HCT116 (cell line): ENCODE results near the gene RPTOR. TPM values are rescaled to one million over a fixed set of nuclear protein-coding genes. Genes with fewer than 3 reads are reported as not detected.

ENCODE experiments used
- ATAC-seq: fragments of 200-7000 bp; cut with Tn5 transposase; 2 replicates; pipeline ENCODE4 v1.9.1; 2020; ENCODE audit warnings: mild to moderate bottlenecking, moderate library complexity
- BruUV-seq: library from RNA; stranded (reverse); fragments of 400-500 nt; replicated peaks from 2 replicates; lab custom pipeline; 2021; lab: Mats Ljungman, UMichigan
- CTCF ChIA-PET: fragments of 300-600 bp; sonication (Branson Sonifier 250); formaldehyde crosslinking; loops from one replicate; lab custom pipeline; 2021; ENCODE audit warnings: antibody characterized with exemption; lab: Charles Lee
- POLR2A ChIA-PET: fragments of 300-600, 350-600 bp; sonication (Branson Sonifier 250); formaldehyde crosslinking; loops from one replicate; lab custom pipeline; 2021; ENCODE audit warnings: antibody characterized with exemption; lab: Charles Lee
- RAD21 ChIA-PET, 2 experiments: fragments of 300-600 bp; sonication (Branson Sonifier 250); formaldehyde crosslinking; loops; one replicate each; lab custom pipeline; 2023; ENCODE audit warnings: low total read pairs in 2 of 2; ENCODE audit not compliant: uncharacterized antibody in 2 of 2, unreplicated experiment in 2 of 2, low non-redundant PET in 1 of 2; lab: Charles Lee
- DNase-seq: peaks from one replicate; pipeline ENCODE4 v3.0.0-alpha.2; 2010; ENCODE audit warnings: low read depth, low spot score
- H2AFZ ChIP-seq: fragments of 200-600 bp; shearing (Covaris generic), sonication (generic); 2 replicates; pipeline ENCODE4 v1.6.1; 2017; ENCODE audit warnings: low read depth, mixed run types, mixed read lengths, antibody characterized with exemption, low read length; ENCODE audit not compliant: poor library complexity, severe bottlenecking
- H3K27ac ChIP-seq: 2 replicates; pipeline ENCODE4 v1.5.1; 2012; ENCODE audit warnings: low read depth, low read length
- H3K27me3 ChIP-seq: fragments of 200-600 bp; sonication (generic); 2 replicates; pipeline ENCODE4 v1.6.1; 2016; ENCODE audit warnings: mixed run types, low read length, mixed read lengths; ENCODE audit not compliant: insufficient read depth
- H3K36me3 ChIP-seq, 2 experiments: fragments of 200-500 bp in 1 of 2; fragments of 200-600 bp in 1 of 2; sonication (Bioruptor generic) in 1 of 2; sonication (generic) in 1 of 2; 2 replicates each; pipeline versions ENCODE4 v1.5.1 to v1.6.1; 2014 to 2016; ENCODE audit warnings: low read length in 2 of 2, inconsistent platforms in 1 of 2, mixed read lengths in 1 of 2, mixed run types in 1 of 2; ENCODE audit not compliant: insufficient read depth in 2 of 2, control insufficient read depth in 1 of 2
- H3K4me1 ChIP-seq, 2 experiments: fragments of 200-600 bp in 1 of 2; sonication (generic) in 1 of 2; 2 replicates each; pipeline versions ENCODE4 v1.5.1 to v1.6.1; 2012 to 2017; ENCODE audit warnings: low read length in 2 of 2, inconsistent platforms in 1 of 2, mild to moderate bottlenecking in 1 of 2, mixed read lengths in 1 of 2, mixed run types in 1 of 2, moderate library complexity in 1 of 2; ENCODE audit not compliant: insufficient read depth in 2 of 2, control insufficient read depth in 1 of 2
- H3K4me2 ChIP-seq: fragments of 200-600 bp; sonication (generic); 2 replicates; pipeline ENCODE4 v1.6.1; 2017; ENCODE audit warnings: mixed run types, low read length, mixed read lengths
- H3K4me3 ChIP-seq, 2 experiments: fragments of 200-600 bp in 1 of 2; sonication (generic) in 1 of 2; replicated peaks in 1 of 2; 2 replicates each; pipeline ENCODE4 v1.5.1; 2011 to 2016; ENCODE audit warnings: low read length in 2 of 2, control low read depth in 1 of 2, low read depth in 1 of 2, mild to moderate bottlenecking in 1 of 2, mixed read lengths in 1 of 2, mixed run types in 1 of 2
- H3K79me2 ChIP-seq: fragments of 200-600 bp; sonication (generic); 2 replicates; pipeline ENCODE4 v1.6.1; 2017; ENCODE audit warnings: mild to moderate bottlenecking, mixed run types, low read length, moderate library complexity, mixed read lengths; ENCODE audit not compliant: insufficient read depth
- H3K9ac ChIP-seq: fragments of 200-600 bp; sonication (generic); 2 replicates; pipeline ENCODE4 v1.6.1; 2016; ENCODE audit warnings: low read length, mixed read lengths
- H3K9me2 ChIP-seq: fragments of 200-600 bp; sonication (generic), shearing (Covaris generic); 2 replicates; pipeline ENCODE4 v1.6.1; 2017; ENCODE audit warnings: mixed run types, mild to moderate bottlenecking, moderate library complexity; ENCODE audit not compliant: insufficient read depth
- H3K9me3 ChIP-seq, 2 experiments: fragments of 200-500 bp in 1 of 2; fragments of 200-600 bp in 1 of 2; sonication (Bioruptor generic) in 1 of 2; sonication (generic) in 1 of 2; 2 replicates each; pipeline ENCODE4 v1.6.1; 2014 to 2017; ENCODE audit warnings: low read length in 2 of 2, mixed read lengths in 2 of 2, inconsistent platforms in 1 of 2, low read depth in 1 of 2, mild to moderate bottlenecking in 1 of 2, mixed run types in 1 of 2, moderate library complexity in 1 of 2; ENCODE audit not compliant: control insufficient read depth in 1 of 2, insufficient read depth in 1 of 2
- H4K20me1 ChIP-seq: fragments of 200-600 bp; sonication (generic), shearing (Covaris generic); 2 replicates; pipeline ENCODE4 v1.6.1; 2017; ENCODE audit warnings: mixed run types, mild to moderate bottlenecking, moderate library complexity; ENCODE audit not compliant: insufficient read depth
- ATF3 ChIP-seq: IDR thresholded peaks from 2 replicates; pipeline ENCODE4 v1.6.1; 2012
- CEBPB ChIP-seq: IDR thresholded peaks from 2 replicates; pipeline ENCODE4 v1.6.1; 2012; ENCODE audit warnings: low read depth
- EGR1 ChIP-seq: IDR thresholded peaks from 2 replicates; pipeline ENCODE4 v1.6.1; 2012; ENCODE audit warnings: low read depth
- ELF1 ChIP-seq: IDR thresholded peaks from 2 replicates; pipeline ENCODE4 v1.6.1; 2012; ENCODE audit warnings: low read depth, borderline replicate concordance
- EZH2 ChIP-seq: fragments of 200-600 bp; sonication (generic); IDR thresholded peaks from 2 replicates; pipeline ENCODE4 v1.6.1; 2017; ENCODE audit warnings: antibody characterized with exemption, mixed run types
- MAX ChIP-seq: IDR thresholded peaks from 2 replicates; pipeline ENCODE4 v1.6.1; 2012
- POLR2AphosphoS5 ChIP-seq: IDR thresholded peaks from 2 replicates; pipeline ENCODE4 v1.6.1; 2011; ENCODE audit warnings: mild to moderate bottlenecking, low read depth, low read length, moderate library complexity
- SIN3A ChIP-seq: IDR thresholded peaks from 2 replicates; pipeline ENCODE4 v1.6.1; 2012; ENCODE audit warnings: low read depth
- SP1 ChIP-seq: IDR thresholded peaks from 2 replicates; pipeline ENCODE4 v1.6.1; 2012; ENCODE audit warnings: low read depth
- SRF ChIP-seq: IDR thresholded peaks from 2 replicates; pipeline ENCODE4 v1.6.1; 2012; ENCODE audit warnings: low read depth
- TCF7L2 ChIP-seq: IDR thresholded peaks from 2 replicates; pipeline ENCODE4 v1.7.0; 2011; ENCODE audit warnings: borderline replicate concordance, inconsistent platforms; ENCODE audit not compliant: insufficient read depth, insufficient read length; ENCODE audit errors: extremely low read depth
- YY1 ChIP-seq: IDR thresholded peaks from 2 replicates; pipeline ENCODE4 v1.6.1; 2011; ENCODE audit warnings: low read length, low read depth, moderate library complexity, mild to moderate bottlenecking; ENCODE audit not compliant: insufficient replicate concordance; ENCODE audit errors: extremely low read depth
- ZFX ChIP-seq: fragments of 450-650 bp; IDR thresholded peaks from 2 replicates; pipeline ENCODE4 v1.6.1; 2017
- ZNF274 ChIP-seq: fragments of 200-500 bp; sonication (Bioruptor generic); IDR thresholded peaks from 2 replicates; pipeline ENCODE4 v1.6.1; 2014; ENCODE audit warnings: mild to moderate bottlenecking, low read depth, low read length, inconsistent platforms
- intact Hi-C: fragments of 100-400 bp; cut with micrococcal nuclease; formaldehyde crosslinking; loops from 2 replicates; pipeline ENCODE4 v1.10.0; 2022
- total RNA-seq: library from RNA; stranded (reverse); gene quantifications from one replicate; pipeline ENCODE4 v1.2.1, GENCODE V29; 2021; ENCODE audit not compliant: unreplicated experiment
- TF ChIP-seq, protein P1 (sequence below): IDR thresholded peaks from 2 replicates; pipeline ENCODE4 v1.6.1; 2012; ENCODE audit warnings: low read depth
- TF ChIP-seq, protein P2 (sequence below), 3 experiments: fragments of 200-600 bp in 1 of 3; sonication (generic) in 1 of 3; IDR thresholded peaks in 2 of 3; conservative IDR thresholded peaks in 1 of 3; 2 replicates each; pipeline ENCODE4 v1.5.1; 2012 to 2017; ENCODE audit warnings: low read depth in 2 of 3, low read length in 2 of 3, antibody characterized with exemption in 1 of 3, borderline replicate concordance in 1 of 3, control low read depth in 1 of 3, mild to moderate bottlenecking in 1 of 3, mixed read lengths in 1 of 3, mixed run types in 1 of 3, moderate library complexity in 1 of 3; ENCODE audit not compliant: insufficient read depth in 1 of 3

The RPTOR gene
- total RNA-seq, 1 experiment from 2014 or later = 69.5 TPM

- no peak; the same call in 1 of the 2 replicates for TF ChIP-seq SP1
- no peak for TF ChIP-seq SRF
Observed at GRCh38 chr17:80891397-80892018, 346.9 kb downstream of the RPTOR start (continued).

- DNase-seq (peak; percentile 91), ATAC-seq (peak; percentile 73)
- ChIA-PET RAD21 (interaction anchor here in 1 of 2 experiments (0.9 kb wide), 1 partner anchor 273 kb away, joined by 5 read pairs; no protein-coding TSS in a partner anchor), POLR2A (interaction anchor here (1.2 kb wide), 1 partner anchor 11 kb away, joined by 3 read pairs; no protein-coding TSS in a partner anchor), CTCF (interaction anchor here (0.8 to 1.5 kb wide), 5 partner anchors 9 to 465 kb away, joined by 3 read pairs; no protein-coding TSS in a partner anchor)
- Histone ChIP-seq H3K27ac (peak overlapping the region; percentile 96), H3K4me1 (peaks cover 37 to 48% of the 10 kb centered on the region in 2 experiments), H3K36me3 (peaks cover 2 to 18% of the 10 kb centered on the region in 2 experiments; a peak in 3 of 4 replicates), H3K9me2 (no peaks in the 10 kb centered on the region), H2AFZ (no peak overlapping the region), H3K4me2 (peak overlapping the region; percentile 83), H3K9me3 (no peaks in the 10 kb centered on the region), H3K9ac (peak overlapping the region; percentile 65), H4K20me1 (no peaks in the 10 kb centered on the region; the same call in 1 of the 2 replicates), H3K27me3 (no peaks in the 10 kb centered on the region), H3K79me2 (no peaks in the 10 kb centered on the region), H3K4me3 (peak overlapping the region; percentile 23 to 47)
- intact Hi-C loops = loop anchor here (5.0 to 10.0 kb wide), 2 partner anchors 35 to 437 kb away; no protein-coding TSS in a partner anchor
- BruUV-seq = no TSS peak
- TF ChIP-seq SP1 = peak; percentile 70; the same call in 1 of the 2 replicates
- TF ChIP-seq, protein P1, sequence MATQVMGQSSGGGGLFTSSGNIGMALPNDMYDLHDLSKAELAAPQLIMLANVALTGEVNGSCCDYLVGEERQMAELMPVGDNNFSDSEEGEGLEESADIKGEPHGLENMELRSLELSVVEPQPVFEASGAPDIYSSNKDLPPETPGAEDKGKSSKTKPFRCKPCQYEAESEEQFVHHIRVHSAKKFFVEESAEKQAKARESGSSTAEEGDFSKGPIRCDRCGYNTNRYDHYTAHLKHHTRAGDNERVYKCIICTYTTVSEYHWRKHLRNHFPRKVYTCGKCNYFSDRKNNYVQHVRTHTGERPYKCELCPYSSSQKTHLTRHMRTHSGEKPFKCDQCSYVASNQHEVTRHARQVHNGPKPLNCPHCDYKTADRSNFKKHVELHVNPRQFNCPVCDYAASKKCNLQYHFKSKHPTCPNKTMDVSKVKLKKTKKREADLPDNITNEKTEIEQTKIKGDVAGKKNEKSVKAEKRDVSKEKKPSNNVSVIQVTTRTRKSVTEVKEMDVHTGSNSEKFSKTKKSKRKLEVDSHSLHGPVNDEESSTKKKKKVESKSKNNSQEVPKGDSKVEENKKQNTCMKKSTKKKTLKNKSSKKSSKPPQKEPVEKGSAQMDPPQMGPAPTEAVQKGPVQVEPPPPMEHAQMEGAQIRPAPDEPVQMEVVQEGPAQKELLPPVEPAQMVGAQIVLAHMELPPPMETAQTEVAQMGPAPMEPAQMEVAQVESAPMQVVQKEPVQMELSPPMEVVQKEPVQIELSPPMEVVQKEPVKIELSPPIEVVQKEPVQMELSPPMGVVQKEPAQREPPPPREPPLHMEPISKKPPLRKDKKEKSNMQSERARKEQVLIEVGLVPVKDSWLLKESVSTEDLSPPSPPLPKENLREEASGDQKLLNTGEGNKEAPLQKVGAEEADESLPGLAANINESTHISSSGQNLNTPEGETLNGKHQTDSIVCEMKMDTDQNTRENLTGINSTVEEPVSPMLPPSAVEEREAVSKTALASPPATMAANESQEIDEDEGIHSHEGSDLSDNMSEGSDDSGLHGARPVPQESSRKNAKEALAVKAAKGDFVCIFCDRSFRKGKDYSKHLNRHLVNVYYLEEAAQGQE = no peak
- TF ChIP-seq YY1 = peak; percentile 5
- TF ChIP-seq ELF1 = no peak
- TF ChIP-seq TCF7L2 = peak; percentile 73
- TF ChIP-seq ATF3 = no peak
- peak; percentile 86; the same call in 1 of the 2 replicates for TF ChIP-seq SIN3A
- no peak for TF ChIP-seq EGR1
- TF ChIP-seq, protein P2, sequence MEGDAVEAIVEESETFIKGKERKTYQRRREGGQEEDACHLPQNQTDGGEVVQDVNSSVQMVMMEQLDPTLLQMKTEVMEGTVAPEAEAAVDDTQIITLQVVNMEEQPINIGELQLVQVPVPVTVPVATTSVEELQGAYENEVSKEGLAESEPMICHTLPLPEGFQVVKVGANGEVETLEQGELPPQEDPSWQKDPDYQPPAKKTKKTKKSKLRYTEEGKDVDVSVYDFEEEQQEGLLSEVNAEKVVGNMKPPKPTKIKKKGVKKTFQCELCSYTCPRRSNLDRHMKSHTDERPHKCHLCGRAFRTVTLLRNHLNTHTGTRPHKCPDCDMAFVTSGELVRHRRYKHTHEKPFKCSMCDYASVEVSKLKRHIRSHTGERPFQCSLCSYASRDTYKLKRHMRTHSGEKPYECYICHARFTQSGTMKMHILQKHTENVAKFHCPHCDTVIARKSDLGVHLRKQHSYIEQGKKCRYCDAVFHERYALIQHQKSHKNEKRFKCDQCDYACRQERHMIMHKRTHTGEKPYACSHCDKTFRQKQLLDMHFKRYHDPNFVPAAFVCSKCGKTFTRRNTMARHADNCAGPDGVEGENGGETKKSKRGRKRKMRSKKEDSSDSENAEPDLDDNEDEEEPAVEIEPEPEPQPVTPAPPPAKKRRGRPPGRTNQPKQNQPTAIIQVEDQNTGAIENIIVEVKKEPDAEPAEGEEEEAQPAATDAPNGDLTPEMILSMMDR (IDR thresholded peaks at IDR 0.05 in 2 of 3, conservative IDR thresholded peaks at IDR 0.05 in 1 of 3; ENCODE audit: borderline replicate concordance in 1 of 3, insufficient read depth in 1 of 3, low read depth in 2 of 3, low read length in 2 of 3) = no peak
- no peak for TF ChIP-seq ZNF274
- TF ChIP-seq ZFX = 0 out of 2 replicates have a peak, but pooled peaks have one; percentile 15
- no peak; the same call in 1 of the 2 replicates for TF ChIP-seq CEBPB
- peak; percentile 98 for TF ChIP-seq MAX
- TF ChIP-seq EZH2 = no peak
- TF ChIP-seq POLR2AphosphoS5 = no peak; the same call in 1 of the 2 replicates
Observed at GRCh38 chr17:80892019-80892855, 347.6 kb downstream of the RPTOR start.
